ENCODE measurements around the gene CEND1.

- TF ChIP-seq POLR2A (IDR thresholded peaks at IDR 0.05; ENCODE audit: low read length) = no peak
- no peak for TF ChIP-seq GATA1 (IDR thresholded peaks at IDR 0.05; ENCODE audit: low read depth, low read length)
Observed at GRCh38 chr11:838441-839279, 48.8 kb upstream of the CEND1 start.
